ENCODE data around the gene IL23R.

IL23R gene

GRCh38 chr1:67149179-67149770 lies 17.0 kb upstream of the IL23R start:
- peak; percentile 51 for DNase-seq

GRCh38 chr1:67150931-67151330 lies 15.3 kb upstream of the IL23R start:
- no peak for DNase-seq

GRCh38 chr1:67158401-67158800 lies 7.9 kb upstream of the IL23R start:
- no peak for DNase-seq

GRCh38 chr1:67159233-67159632 lies 7.0 kb upstream of the IL23R start:
- DNase-seq = no peak

- DNase-seq = no peak
Observed at GRCh38 chr1:67162954-67163353, 3.3 kb upstream of the IL23R start.

- no peak for DNase-seq
Observed at GRCh38 chr1:67165468-67166041, 699 bp upstream of the IL23R start.

- no peak for DNase-seq
Observed at GRCh38 chr1:67169496-67169895, 3.2 kb downstream of the IL23R start.

GRCh38 chr1:67169932-67170331 lies 3.7 kb downstream of the IL23R start:
- DNase-seq = no peak

GRCh38 chr1:67170751-67171573 lies 4.7 kb downstream of the IL23R start:
- no peak for DNase-seq

GRCh38 chr1:67171574-67171955 lies 5.3 kb downstream of the IL23R start:
- DNase-seq = no peak

- DNase-seq = no peak
Observed at GRCh38 chr1:67171978-67172377, 5.7 kb downstream of the IL23R start.

- no peak for DNase-seq
Observed at GRCh38 chr1:67173988-67174387, 7.7 kb downstream of the IL23R start.

GRCh38 chr1:67174716-67175284 lies 8.5 kb downstream of the IL23R start:
- no peak for DNase-seq

GRCh38 chr1:67175530-67176087 lies 9.4 kb downstream of the IL23R start:
- no peak for DNase-seq

GRCh38 chr1:67184838-67185421 lies 18.7 kb downstream of the IL23R start:
- no peak for DNase-seq

- no peak for DNase-seq
Observed at GRCh38 chr1:67188137-67188536, 21.9 kb downstream of the IL23R start.

GRCh38 chr1:67189953-67190352 lies 23.7 kb downstream of the IL23R start:
- DNase-seq = no peak

- no peak for DNase-seq
Observed at GRCh38 chr1:67190410-67190809, 24.2 kb downstream of the IL23R start.

- DNase-seq = no peak
Observed at GRCh38 chr1:67190942-67191341, 24.7 kb downstream of the IL23R start.

GRCh38 chr1:67191668-67192520 lies 25.6 kb downstream of the IL23R start:
- no peak for DNase-seq

GRCh38 chr1:67192902-67193301 lies 26.6 kb downstream of the IL23R start:
- no peak for DNase-seq

- DNase-seq = no peak
Observed at GRCh38 chr1:67193704-67194103, 27.4 kb downstream of the IL23R start.
